GM23338 (cell line): ENCODE measurements around the gene FAM222A. TPM values are rescaled to one million over a fixed set of nuclear protein-coding genes. Genes with fewer than 3 reads are reported as not detected.

Source experiments
- EZH2 ChIP-seq: fragments of 200-600 bp; sonication (generic); IDR thresholded peaks from one replicate; pipeline ENCODE4 v1.8.0; 2017; ENCODE audit warnings: antibody characterized with exemption, mild to moderate bottlenecking, low read depth; ENCODE audit not compliant: unreplicated experiment
- NANOG ChIP-seq: IDR thresholded peaks from 2 replicates; pipeline ENCODE4 v1.6.1; 2016; ENCODE audit warnings: antibody characterized with exemption, borderline replicate concordance
- POLR2AphosphoS5 ChIP-seq: IDR thresholded peaks from 2 replicates; pipeline ENCODE4 v1.6.1; 2016; ENCODE audit warnings: antibody characterized with exemption, low read depth
- REST ChIP-seq: IDR thresholded peaks from one replicate; pipeline ENCODE4 v1.6.1; 2018; ENCODE audit warnings: antibody characterized with exemption; ENCODE audit not compliant: unreplicated experiment
- ZNF114 ChIP-seq: fragments of 250-450 bp; sonication (Bioruptor Pico); IDR thresholded peaks from 2 replicates; pipeline ENCODE4 v1.5.0; 2020; ENCODE audit warnings: mild to moderate bottlenecking, moderate library complexity
- ZNF462 ChIP-seq: fragments of 250-450 bp; sonication (Bioruptor Pico); IDR thresholded peaks from 2 replicates; pipeline ENCODE4 v1.5.0; 2020; ENCODE audit warnings: mild to moderate bottlenecking, moderate library complexity
- polyA plus RNA-seq: library from polyadenylated mRNA; unstranded; fragments of >200 nt; fragmentation: Nextera tagmentation; extraction: Ambion mirVana; gene quantifications from 2 replicates; pipeline ENCODE4 v1.2.1, GENCODE V29; 2016
- total RNA-seq: library from RNA; depleted of rRNA; stranded (reverse); fragments of >200 nt; shearing (Covaris generic); gene quantifications from 2 replicates; pipeline ENCODE4 v1.2.3, GENCODE V29; 2014

Gene FAM222A
- total and polyA plus RNA-seq, 2 experiments from 2014 or later: 0.78 to 2.1 TPM

- TF ChIP-seq ZNF462: no peak
- TF ChIP-seq REST: no peak
- TF ChIP-seq NANOG: no peak
- TF ChIP-seq POLR2AphosphoS5: no peak
- TF ChIP-seq ZNF114: no peak
- TF ChIP-seq EZH2: no peak
These were observed 55.5 kb downstream of the FAM222A start (continued) for GRCh38 chr12:109768901-109769670.
